Heart left ventricle (tissue), 16 donors: ENCODE results near the gene RPL3. TPM values are rescaled to one million over a fixed set of nuclear protein-coding genes. Genes with fewer than 3 reads are reported as not detected.
A peak's percentile ranks its signal among the peaks of the same experiment; 100 is the strongest.

Experiments
- ATAC-seq, 4 donors: fragments of 200-7000 bp; cut with Tn5 transposase; one replicate each; pipeline ENCODE4 v1.9.1; 2020 to 2022; ENCODE audit warnings: moderate library complexity in 4 of 4, mild to moderate bottlenecking in 3 of 4, moderate number of reproducible peaks in 1 of 4
- DNase-seq, 5 donors: peaks; one replicate each; pipeline ENCODE4 v3.0.0-alpha.2; 2020
- H3K27ac ChIP-seq, 12 donors: fragments of 200-600 bp; sonication (generic) in 4 of 12; one replicate each; pipeline versions ENCODE4 v1.5.0 to v1.8.0; 2016 to 2022; ENCODE audit warnings: mild to moderate bottlenecking in 2 of 12
- H3K27me3 ChIP-seq, 9 donors: fragments of 200-600 bp; sonication (generic) in 2 of 9; one replicate each; pipeline versions ENCODE4 v1.5.1 to v1.8.0; 2016 to 2022; ENCODE audit warnings: mild to moderate bottlenecking in 3 of 9
- H3K36me3 ChIP-seq, 9 donors: fragments of 200-600 bp; sonication (generic) in 2 of 9; one replicate each; pipeline versions ENCODE4 v1.5.0 to v1.8.0; 2018 to 2022; ENCODE audit warnings: mild to moderate bottlenecking in 2 of 9
- H3K4me1 ChIP-seq, 12 donors: fragments of 200-600 bp; sonication (generic) in 4 of 12; one replicate each; pipeline versions ENCODE4 v1.5.0 to v1.8.0; 2016 to 2022; ENCODE audit warnings: mild to moderate bottlenecking in 3 of 12
- H3K4me3 ChIP-seq, 12 donors: fragments of 200-600 bp; sonication (generic) in 4 of 12; one replicate each; pipeline versions ENCODE4 v1.5.0 to v1.8.0; 2017 to 2022; ENCODE audit warnings: mild to moderate bottlenecking in 9 of 12, moderate library complexity in 4 of 12
- H3K9me3 ChIP-seq, 12 donors: fragments of 200-600 bp; sonication (generic) in 4 of 12; one replicate each; pipeline versions ENCODE4 v1.5.0 to v1.8.0; 2016 to 2022; ENCODE audit warnings: mild to moderate bottlenecking in 1 of 12
- POLR2A ChIP-seq, 2 donors: fragments of 450-650 bp; IDR thresholded peaks; one replicate each; pipeline ENCODE4 v1.6.1; 2017; ENCODE audit warnings: antibody characterized with exemption in 2 of 2, mild to moderate bottlenecking in 2 of 2, moderate library complexity in 2 of 2
- WGBS, 4 donors: extraction: QIAGEN DNeasy Blood & Tissue Kit in 2 of 4; methylation state at CpG; one replicate each; pipeline versions ENCODE4 v1.1.5 to v1.1.7; 2013 to 2018; 5-methylcytosine and 5-hydroxymethylcytosine counted together
- intact Hi-C, 10 donors: fragments of 100-400 bp; cut with DNase I; formaldehyde crosslinking; loops; one replicate each; pipeline versions ENCODE4 v1.11.1 to v1.14.2; 2022
- polyA plus RNA-seq, 2 donors: library from polyadenylated mRNA; stranded (reverse); fragments of 200-250 nt; gene quantifications; one replicate each; pipeline ENCODE4 v1.2.3, GENCODE V29; 2013
- total RNA-seq, 9 donors: library from RNA; depleted of rRNA in 2 of 9; stranded (reverse); fragments of >200 nt in 2 of 9; fragmentation: NEBNext Ultra II Directional in 3 of 9; extraction: Animal tissue kit (Norgen Biotek cat#: 25700) in 3 of 9; gene quantifications; one replicate each; pipeline versions ENCODE4 v1.1.0 to v1.2.4, GENCODE V29; 2016 to 2023
- TF ChIP-seq, protein P1 (sequence below), 12 donors: fragments of 200-600 bp; sonication (generic) in 4 of 12; IDR thresholded peaks; one replicate each; pipeline versions ENCODE4 v1.5.0 to v1.8.0; 2018 to 2022; ENCODE audit warnings: antibody characterized with exemption in 12 of 12, mild to moderate bottlenecking in 5 of 12
- donor health status: ischemic (EF 13 %, LVEDD 7.1; RV severe dilation, severe dysfunction).
- donor health status: healthy with polysubstance abuse.
- donor health status: DM: no; HTN: yes; CAD: no.
- donor health status: DM: no; HTN: no; CAD: no.
- donor health status: ischemic (EF 25% LVEDD 6.9; RV normal size, moderate dysfunction).
- donor health status: ischemic (EF 25% LVEDD 5.7; RV mildly dilated, moderate dysfunction).
- donor health status: healthy.
- donor health status: DM: yes; HTN: yes; CAD: no.
- donor health status: ischemic (EF 35%, LVEDD 5.7; RV mildly dilated, moderate dysfunction).
- donor health status: nonischemic (EF 11% LVEDD 7.7; RV severe dilation, severe dysfunction).
- donor health status: DM: yes; HTN: yes; CAD: no.
- donor health status: PGD.
- donor health status: ischemic (EF 29% LVEDD 5.4; RV normal size, mild dysfunction).
- donor health status: nonischemic (EF 23%, LVEDD 6.1; RV moderate dilation, normal function).

The RPL3 gene
- total and polyA plus RNA-seq, 11 donors, result 237 to 1,765 (median 336) TPM

DNA sequence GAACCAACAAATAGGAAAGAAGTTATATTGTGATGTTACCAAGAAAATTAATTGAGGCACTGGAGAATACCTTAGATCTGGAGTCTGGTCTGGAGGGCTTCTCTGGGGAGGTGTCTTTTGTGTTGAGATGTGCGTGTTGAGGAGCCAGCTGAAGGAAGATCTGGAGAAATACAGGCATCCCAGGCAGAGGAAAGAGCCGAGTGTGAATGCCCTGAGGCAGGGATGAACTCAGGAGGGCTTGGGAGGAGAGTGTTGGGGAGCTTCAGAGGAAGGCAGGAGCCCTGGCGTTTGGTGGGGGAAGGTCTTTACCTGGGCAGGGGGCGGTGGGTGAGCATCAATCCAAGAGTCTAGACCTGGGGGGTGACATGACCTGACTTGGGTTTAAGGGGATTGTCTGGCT lies 43.5 kb upstream of the RPL3 start:
- 87 to 91% (median 88%) methylated on average over 4 of the region's 4 CpGs for WGBS, 4 donors
- intact Hi-C loops, result no loop called here
- TF ChIP-seq, protein P1, sequence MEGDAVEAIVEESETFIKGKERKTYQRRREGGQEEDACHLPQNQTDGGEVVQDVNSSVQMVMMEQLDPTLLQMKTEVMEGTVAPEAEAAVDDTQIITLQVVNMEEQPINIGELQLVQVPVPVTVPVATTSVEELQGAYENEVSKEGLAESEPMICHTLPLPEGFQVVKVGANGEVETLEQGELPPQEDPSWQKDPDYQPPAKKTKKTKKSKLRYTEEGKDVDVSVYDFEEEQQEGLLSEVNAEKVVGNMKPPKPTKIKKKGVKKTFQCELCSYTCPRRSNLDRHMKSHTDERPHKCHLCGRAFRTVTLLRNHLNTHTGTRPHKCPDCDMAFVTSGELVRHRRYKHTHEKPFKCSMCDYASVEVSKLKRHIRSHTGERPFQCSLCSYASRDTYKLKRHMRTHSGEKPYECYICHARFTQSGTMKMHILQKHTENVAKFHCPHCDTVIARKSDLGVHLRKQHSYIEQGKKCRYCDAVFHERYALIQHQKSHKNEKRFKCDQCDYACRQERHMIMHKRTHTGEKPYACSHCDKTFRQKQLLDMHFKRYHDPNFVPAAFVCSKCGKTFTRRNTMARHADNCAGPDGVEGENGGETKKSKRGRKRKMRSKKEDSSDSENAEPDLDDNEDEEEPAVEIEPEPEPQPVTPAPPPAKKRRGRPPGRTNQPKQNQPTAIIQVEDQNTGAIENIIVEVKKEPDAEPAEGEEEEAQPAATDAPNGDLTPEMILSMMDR (IDR thresholded peaks at IDR 0.05), result no peak
- no peak for TF ChIP-seq POLR2A (IDR thresholded peaks at IDR 0.05)
- Histone ChIP-seq H3K9me3 (no peaks in the 10 kb centered on the region), H3K4me1 (peaks cover 0 to 19% (median 7%) of the 10 kb centered on the region in 12 donors), H3K36me3 (peaks cover 0 to 3% (median 0%) of the 10 kb centered on the region in 9 donors), H3K27me3 (no peaks in the 10 kb centered on the region), H3K27ac (no peak overlapping the region), H3K4me3 (no peak overlapping the region)
- DNase-seq (no peak), ATAC-seq (no peak)

DNA sequence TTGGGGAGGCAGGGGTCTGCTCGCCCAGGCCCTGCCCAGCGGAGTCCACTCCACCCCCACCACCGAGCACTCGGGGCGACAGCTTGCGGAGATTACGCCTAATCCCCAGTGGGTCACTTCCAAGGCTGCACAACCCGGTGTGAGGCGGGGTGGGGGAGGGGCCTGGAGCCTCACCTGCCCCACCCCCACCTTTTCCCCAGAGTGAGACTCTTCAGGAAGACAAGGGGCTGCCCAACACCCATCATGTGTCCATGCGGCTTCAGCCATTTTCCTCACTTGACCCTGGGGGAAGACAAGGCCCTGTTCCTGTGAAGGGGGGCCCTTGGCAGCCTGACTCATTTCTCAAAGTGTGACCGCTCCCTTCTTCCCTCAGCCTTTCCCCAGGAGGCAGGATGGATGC lies 42.8 kb upstream of the RPL3 start:
- WGBS, 4 donors, result 67 to 71% (median 69%) methylated on average over 5 to 11 of the region's 11 CpGs
- peaks cover 0 to 3% (median 0%) of the 10 kb centered on the region in 9 donors for H3K36me3 ChIP-seq
- no peaks in the 10 kb centered on the region for H3K27me3 ChIP-seq
- H3K4me1 ChIP-seq, result peaks cover 0 to 19% (median 7%) of the 10 kb centered on the region in 12 donors
- H3K4me3 ChIP-seq, result no peak overlapping the region
- no peak for DNase-seq
- ATAC-seq, result no peak
- H3K27ac ChIP-seq, result no peak overlapping the region
- TF ChIP-seq POLR2A (IDR thresholded peaks at IDR 0.05), result no peak
- TF ChIP-seq, protein P1 (IDR thresholded peaks at IDR 0.05), result no peak
- intact Hi-C loops, result no loop called here
- H3K9me3 ChIP-seq, result no peaks in the 10 kb centered on the region

DNA sequence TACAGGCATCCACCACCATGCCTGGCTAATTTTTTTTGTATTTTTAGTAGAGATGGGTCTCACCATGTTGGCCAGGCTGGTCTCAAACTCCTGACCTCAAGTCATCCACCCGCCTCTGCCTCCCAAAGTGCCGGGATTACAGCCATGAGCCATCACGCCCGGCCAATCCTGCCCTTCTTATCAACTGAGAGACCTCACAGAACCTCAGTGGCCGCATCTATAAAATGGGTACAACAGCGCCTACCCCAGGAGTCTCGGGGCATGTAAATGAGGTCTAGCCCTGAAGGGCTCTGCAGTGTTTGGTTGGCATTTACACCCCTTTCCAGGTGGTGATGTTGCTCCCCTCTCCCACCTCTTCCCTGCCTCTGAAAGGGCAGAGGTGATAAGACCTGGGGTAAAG lies 42.1 kb upstream of the RPL3 start:
- 88 to 97% (median 96%) methylated on average over 7 of the region's 7 CpGs for WGBS, 4 donors
- peak in 1 of 5 donors; percentile 13 for DNase-seq

DNA sequence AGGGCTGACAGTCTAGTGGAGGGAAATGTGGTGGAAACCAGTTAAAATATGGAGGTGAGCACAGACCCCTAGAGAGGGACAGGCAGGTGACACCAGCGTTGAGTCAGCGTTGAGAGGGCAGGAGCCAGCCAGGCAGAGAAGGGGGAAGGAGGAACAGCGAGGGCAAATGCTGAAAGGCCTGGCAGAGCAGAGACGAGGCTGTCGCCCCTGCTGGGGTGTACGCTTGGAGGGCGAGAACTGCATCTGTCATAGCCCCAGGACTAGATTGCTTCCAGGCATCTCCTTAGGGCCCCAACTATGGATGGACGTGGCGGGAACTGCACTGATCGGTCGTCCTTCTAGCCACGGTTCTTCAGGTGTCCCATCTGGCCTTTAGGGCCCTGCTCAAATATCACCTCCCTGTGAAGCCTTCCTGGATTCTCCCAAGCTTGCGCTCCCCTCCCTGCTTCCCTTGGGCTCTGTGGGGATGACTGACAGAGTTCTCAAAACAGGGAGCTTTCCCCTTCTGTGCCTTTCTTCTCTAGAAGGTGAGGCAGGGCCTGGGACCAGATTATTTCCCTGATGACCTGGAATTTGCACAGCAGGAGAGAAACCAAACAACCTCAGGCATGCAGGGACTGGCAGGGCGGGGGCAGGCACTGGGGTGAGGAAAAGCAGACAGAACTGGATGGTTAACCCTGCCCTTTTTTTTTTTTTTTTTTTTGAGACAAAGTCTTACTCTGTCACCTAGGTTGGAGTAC lies 41.4 kb upstream of the RPL3 start:
- no peak for TF ChIP-seq POLR2A (IDR thresholded peaks at IDR 0.05)
- TF ChIP-seq, protein P1 (IDR thresholded peaks at IDR 0.05), result no peak
- no peak overlapping the region for H3K27ac ChIP-seq
- 79 to 83% (median 81%) methylated on average over 14 of the region's 14 CpGs for WGBS, 4 donors
- H3K4me3 ChIP-seq, result no peak overlapping the region
- peaks cover 0 to 19% (median 7%) of the 10 kb centered on the region in 12 donors for H3K4me1 ChIP-seq
- peaks cover 0 to 3% (median 0%) of the 10 kb centered on the region in 9 donors for H3K36me3 ChIP-seq
- ATAC-seq (no peak), DNase-seq (peak in 1 of 5 donors; percentile 10)
- H3K27me3 ChIP-seq, result no peaks in the 10 kb centered on the region
- intact Hi-C loops, result no loop called here
- H3K9me3 ChIP-seq, result no peaks in the 10 kb centered on the region

More for the DNA sequence above, 42.1 kb upstream of the RPL3 start:
- H3K4me3 ChIP-seq, result no peak overlapping the region
- H3K27me3 ChIP-seq, result no peaks in the 10 kb centered on the region
- no peak overlapping the region for H3K27ac ChIP-seq
- intact Hi-C loops, result no loop called here
- peaks cover 0 to 3% (median 0%) of the 10 kb centered on the region in 9 donors for H3K36me3 ChIP-seq
- no peaks in the 10 kb centered on the region for H3K9me3 ChIP-seq
- no peak for ATAC-seq
- no peak for TF ChIP-seq POLR2A (IDR thresholded peaks at IDR 0.05)
- TF ChIP-seq, protein P1 (IDR thresholded peaks at IDR 0.05), result no peak
- H3K4me1 ChIP-seq, result peaks cover 0 to 19% (median 7%) of the 10 kb centered on the region in 12 donors
